SU-DHL-6 (cell line): ENCODE data around the gene CHST1.

Source experiments
- H2AFZ ChIP-seq: fragments of 200-600 bp; sonication (generic); 2 replicates; pipeline ENCODE4 v1.6.1; 2014; ENCODE audit warnings: low read depth, mild to moderate bottlenecking, moderate library complexity, mixed read lengths, antibody characterized with exemption, low read length; ENCODE audit not compliant: severe bottlenecking
- H3F3A ChIP-seq: fragments of 200-600 bp; shearing (Covaris generic); 2 replicates; pipeline ENCODE4 v1.6.0; 2016; ENCODE audit warnings: antibody characterized with exemption, mild to moderate bottlenecking; ENCODE audit not compliant: insufficient read depth
- H3K27ac ChIP-seq: fragments of 200-600 bp; sonication (generic); 2 replicates; pipeline ENCODE4 v1.5.1; 2016; ENCODE audit warnings: low read depth, mild to moderate bottlenecking, low read length, moderate library complexity, mixed read lengths
- H3K27me3 ChIP-seq: fragments of 200-600 bp; sonication (generic), shearing (Covaris generic); 2 replicates; pipeline ENCODE4 v1.6.0; 2014; ENCODE audit warnings: mild to moderate bottlenecking, low read length
- H3K36me3 ChIP-seq: fragments of 200-600 bp; sonication (generic); 2 replicates; pipeline ENCODE4 v1.6.1; 2014; ENCODE audit warnings: mild to moderate bottlenecking, low read length, mixed read lengths
- H3K4me2 ChIP-seq: fragments of 300-600, 200-600 bp; shearing (Covaris generic), sonication (generic); 2 replicates; pipeline ENCODE4 v1.6.0; 2014; ENCODE audit warnings: low read length, low read depth, mild to moderate bottlenecking; ENCODE audit not compliant: poor library complexity, severe bottlenecking
- H3K4me3 ChIP-seq: fragments of 200-600 bp; sonication (generic); 2 replicates; pipeline ENCODE4 v1.5.1; 2014; ENCODE audit warnings: antibody characterized with exemption, low read length, mild to moderate bottlenecking, mixed read lengths; ENCODE audit not compliant: insufficient read depth, poor library complexity, severe bottlenecking
- H3K79me2 ChIP-seq: fragments of 200-600 bp; sonication (generic); 2 replicates; pipeline ENCODE4 v1.6.1; 2014; ENCODE audit warnings: mild to moderate bottlenecking, low read length, moderate library complexity; ENCODE audit not compliant: insufficient read depth
- H3K9ac ChIP-seq: fragments of 200-600 bp; sonication (generic); 2 replicates; pipeline ENCODE4 v1.7.0; 2014; ENCODE audit warnings: mild to moderate bottlenecking, low read length
- H3K9me2 ChIP-seq: fragments of 200-600 bp; sonication (generic); replicated peaks from 2 replicates; pipeline ENCODE4 v1.6.1; 2014; ENCODE audit warnings: low read length; ENCODE audit not compliant: insufficient read depth
- H3K9me3 ChIP-seq: fragments of 200-600 bp; sonication (generic); 2 replicates; pipeline ENCODE4 v1.6.1; 2014; ENCODE audit warnings: low read length, mixed read lengths; ENCODE audit not compliant: insufficient read depth
- H4K20me1 ChIP-seq: fragments of 200-600 bp; sonication (generic); 2 replicates; pipeline ENCODE4 v1.6.1; 2014; ENCODE audit warnings: low read depth, mild to moderate bottlenecking, antibody characterized with exemption, low read length, moderate library complexity, mixed read lengths
- CTCF ChIP-seq: fragments of 200-600 bp; sonication (generic); IDR thresholded peaks from one replicate; pipeline ENCODE4 v1.5.1; 2017; ENCODE audit warnings: antibody characterized with exemption, mild to moderate bottlenecking, low read length, moderate library complexity; ENCODE audit not compliant: insufficient read depth, poor library complexity, severe bottlenecking
- EZH2phosphoT487 ChIP-seq: fragments of 200-600 bp; sonication (generic), shearing (Covaris generic); conservative IDR thresholded peaks from 2 replicates; pipeline ENCODE4 v1.6.1; 2018; ENCODE audit warnings: mild to moderate bottlenecking, antibody characterized with exemption, low read length, moderate library complexity, mixed read lengths

The CHST1 gene

GRCh38 chr11:45606514-45607281, 58.7 kb downstream of the CHST1 start:
- no peak overlapping the region for H2AFZ ChIP-seq
- no peak overlapping the region for H3K27ac ChIP-seq
- TF ChIP-seq CTCF: no peak
- no peak for TF ChIP-seq EZH2phosphoT487
- no peaks in the 10 kb centered on the region for H4K20me1 ChIP-seq
- no peak overlapping the region for H3K9ac ChIP-seq
- no peaks in the 10 kb centered on the region for H3F3A ChIP-seq
- no peaks in the 10 kb centered on the region for H3K27me3 ChIP-seq
- no peak overlapping the region for H3K4me2 ChIP-seq
- H3K9me3 ChIP-seq: no peaks in the 10 kb centered on the region
- H3K4me3 ChIP-seq: no peak overlapping the region
- H3K36me3 ChIP-seq: no peaks in the 10 kb centered on the region
- H3K79me2 ChIP-seq: no peaks in the 10 kb centered on the region
- H3K9me2 ChIP-seq: no peaks in the 10 kb centered on the region

GRCh38 chr11:45605051-45605450, 60.4 kb downstream of the CHST1 start:
- no peaks in the 10 kb centered on the region for H3K79me2 ChIP-seq
- H3K36me3 ChIP-seq: no peaks in the 10 kb centered on the region
- no peaks in the 10 kb centered on the region for H3K27me3 ChIP-seq
- no peak overlapping the region for H3K9ac ChIP-seq
- H3K4me3 ChIP-seq: no peak overlapping the region
- no peaks in the 10 kb centered on the region for H3F3A ChIP-seq
- H2AFZ ChIP-seq: no peak overlapping the region
- no peak overlapping the region for H3K4me2 ChIP-seq
- H3K27ac ChIP-seq: no peak overlapping the region
- H3K9me3 ChIP-seq: no peaks in the 10 kb centered on the region
- no peaks in the 10 kb centered on the region for H4K20me1 ChIP-seq
- no peak for TF ChIP-seq CTCF
- TF ChIP-seq EZH2phosphoT487: no peak
- H3K9me2 ChIP-seq: no peaks in the 10 kb centered on the region; the same call in 1 of the 2 replicates

GRCh38 chr11:45603946-45604682, 61.3 kb downstream of the CHST1 start:
- Histone ChIP-seq H3K79me2 (no peaks in the 10 kb centered on the region), H3K9ac (no peak overlapping the region), H3F3A (no peaks in the 10 kb centered on the region), H3K27ac (no peak overlapping the region), H3K4me3 (no peak overlapping the region), H3K9me3 (no peaks in the 10 kb centered on the region), H3K36me3 (no peaks in the 10 kb centered on the region), H2AFZ (no peak overlapping the region), H3K9me2 (no peaks in the 10 kb centered on the region; the same call in 1 of the 2 replicates), H4K20me1 (no peaks in the 10 kb centered on the region), H3K4me2 (no peak overlapping the region), H3K27me3 (no peaks in the 10 kb centered on the region)
- no peak for TF ChIP-seq CTCF
- TF ChIP-seq EZH2phosphoT487: no peak
